K562 (cell line): ENCODE measurements around the gene CCDC82.

Experiments
- BRCA1 ChIP-seq, 2 experiments: fragments of 450-650 bp in 1 of 2; sonication (generic) in 1 of 2; formaldehyde crosslinking in 1 of 2; IDR thresholded peaks; 2 replicates each; pipeline versions ENCODE4 v1.5.0 to v1.6.1; 2017 to 2020; ENCODE audit warnings: mild to moderate bottlenecking in 1 of 2, missing genetic modification reagents in 1 of 2
- BRF1 ChIP-seq: IDR thresholded peaks from 3 replicates; pipeline ENCODE4 v1.6.1; 2011; ENCODE audit warnings: borderline replicate concordance, mild to moderate bottlenecking; ENCODE audit not compliant: insufficient read length; ENCODE audit errors: extremely low read depth
- CEBPB ChIP-seq: fragments of 450-650 bp; IDR thresholded peaks from 2 replicates; pipeline ENCODE4 v1.6.1; 2016; ENCODE audit warnings: missing genetic modification characterization, missing compliant biosample characterization
- CHD2 ChIP-seq: IDR thresholded peaks from 2 replicates; pipeline ENCODE4 v1.6.1; 2011; ENCODE audit warnings: low read depth, low read length
- EZH2 ChIP-seq: IDR thresholded peaks from 2 replicates; pipeline ENCODE4 v1.6.1; 2012; ENCODE audit warnings: low read depth, mild to moderate bottlenecking, inconsistent platforms, low read length, borderline replicate concordance
- POLR2AphosphoS5 ChIP-seq: IDR thresholded peaks from 2 replicates; pipeline ENCODE4 v1.6.1; 2011; ENCODE audit warnings: mild to moderate bottlenecking, low read depth, low read length, moderate library complexity; ENCODE audit not compliant: control insufficient read depth, insufficient read depth
- SOX6 ChIP-seq: fragments of 450-650 bp; IDR thresholded peaks from 2 replicates; pipeline ENCODE4 v1.6.1; 2014; ENCODE audit warnings: mild to moderate bottlenecking
- TF ChIP-seq, protein P1 (sequence below): sonication (generic); formaldehyde crosslinking; IDR thresholded peaks from 2 replicates; pipeline ENCODE4 v1.8.1; 2022; ENCODE audit warnings: missing genetic modification reagents
- TF ChIP-seq, protein P2 (sequence below): sonication (generic); formaldehyde crosslinking; IDR thresholded peaks from 2 replicates; pipeline ENCODE4 v1.9.0; 2022; ENCODE audit warnings: mild to moderate bottlenecking, missing genetic modification reagents
- TF ChIP-seq, protein P3 (sequence below), 2 experiments: fragments of 450-650 bp; formaldehyde crosslinking in 1 of 2; IDR thresholded peaks; 2 replicates each; pipeline versions ENCODE4 v1.4.0 to v1.6.1; 2014 to 2020; ENCODE audit warnings: mild to moderate bottlenecking in 2 of 2, borderline replicate concordance in 1 of 2, low read depth in 1 of 2

DNA sequence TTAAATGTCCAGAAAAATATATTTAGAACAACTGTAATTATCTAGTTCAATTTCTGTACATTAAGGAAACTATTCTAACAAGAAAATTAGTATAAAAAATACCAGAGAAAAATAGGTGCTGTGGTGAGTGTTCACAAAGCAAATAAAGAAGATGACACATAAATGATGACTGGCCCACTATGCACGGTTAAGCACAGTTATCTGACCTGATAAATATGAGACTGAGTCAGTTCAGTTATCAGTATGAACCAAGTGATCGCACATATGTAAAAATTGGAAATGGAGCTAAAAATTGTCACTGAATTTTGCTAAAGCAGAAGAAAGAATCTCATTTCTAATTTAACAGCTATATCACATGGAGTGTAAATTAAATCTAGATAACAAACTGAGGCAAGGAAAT, 27.9 kb downstream of the CCDC82 start:
- TF ChIP-seq CHD2, result no peak
- TF ChIP-seq, protein P1, sequence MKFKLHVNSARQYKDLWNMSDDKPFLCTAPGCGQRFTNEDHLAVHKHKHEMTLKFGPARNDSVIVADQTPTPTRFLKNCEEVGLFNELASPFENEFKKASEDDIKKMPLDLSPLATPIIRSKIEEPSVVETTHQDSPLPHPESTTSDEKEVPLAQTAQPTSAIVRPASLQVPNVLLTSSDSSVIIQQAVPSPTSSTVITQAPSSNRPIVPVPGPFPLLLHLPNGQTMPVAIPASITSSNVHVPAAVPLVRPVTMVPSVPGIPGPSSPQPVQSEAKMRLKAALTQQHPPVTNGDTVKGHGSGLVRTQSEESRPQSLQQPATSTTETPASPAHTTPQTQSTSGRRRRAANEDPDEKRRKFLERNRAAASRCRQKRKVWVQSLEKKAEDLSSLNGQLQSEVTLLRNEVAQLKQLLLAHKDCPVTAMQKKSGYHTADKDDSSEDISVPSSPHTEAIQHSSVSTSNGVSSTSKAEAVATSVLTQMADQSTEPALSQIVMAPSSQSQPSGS, result no peak
- TF ChIP-seq, protein P2, sequence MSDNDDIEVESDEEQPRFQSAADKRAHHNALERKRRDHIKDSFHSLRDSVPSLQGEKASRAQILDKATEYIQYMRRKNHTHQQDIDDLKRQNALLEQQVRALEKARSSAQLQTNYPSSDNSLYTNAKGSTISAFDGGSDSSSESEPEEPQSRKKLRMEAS (CRISPR knock-in tag), result no peak
- TF ChIP-seq EZH2, result no peak
- TF ChIP-seq POLR2AphosphoS5, result 0 out of 2 replicates have a peak, but pooled peaks have one; percentile 20
- TF ChIP-seq BRF1, result no peak
- TF ChIP-seq, protein P3, sequence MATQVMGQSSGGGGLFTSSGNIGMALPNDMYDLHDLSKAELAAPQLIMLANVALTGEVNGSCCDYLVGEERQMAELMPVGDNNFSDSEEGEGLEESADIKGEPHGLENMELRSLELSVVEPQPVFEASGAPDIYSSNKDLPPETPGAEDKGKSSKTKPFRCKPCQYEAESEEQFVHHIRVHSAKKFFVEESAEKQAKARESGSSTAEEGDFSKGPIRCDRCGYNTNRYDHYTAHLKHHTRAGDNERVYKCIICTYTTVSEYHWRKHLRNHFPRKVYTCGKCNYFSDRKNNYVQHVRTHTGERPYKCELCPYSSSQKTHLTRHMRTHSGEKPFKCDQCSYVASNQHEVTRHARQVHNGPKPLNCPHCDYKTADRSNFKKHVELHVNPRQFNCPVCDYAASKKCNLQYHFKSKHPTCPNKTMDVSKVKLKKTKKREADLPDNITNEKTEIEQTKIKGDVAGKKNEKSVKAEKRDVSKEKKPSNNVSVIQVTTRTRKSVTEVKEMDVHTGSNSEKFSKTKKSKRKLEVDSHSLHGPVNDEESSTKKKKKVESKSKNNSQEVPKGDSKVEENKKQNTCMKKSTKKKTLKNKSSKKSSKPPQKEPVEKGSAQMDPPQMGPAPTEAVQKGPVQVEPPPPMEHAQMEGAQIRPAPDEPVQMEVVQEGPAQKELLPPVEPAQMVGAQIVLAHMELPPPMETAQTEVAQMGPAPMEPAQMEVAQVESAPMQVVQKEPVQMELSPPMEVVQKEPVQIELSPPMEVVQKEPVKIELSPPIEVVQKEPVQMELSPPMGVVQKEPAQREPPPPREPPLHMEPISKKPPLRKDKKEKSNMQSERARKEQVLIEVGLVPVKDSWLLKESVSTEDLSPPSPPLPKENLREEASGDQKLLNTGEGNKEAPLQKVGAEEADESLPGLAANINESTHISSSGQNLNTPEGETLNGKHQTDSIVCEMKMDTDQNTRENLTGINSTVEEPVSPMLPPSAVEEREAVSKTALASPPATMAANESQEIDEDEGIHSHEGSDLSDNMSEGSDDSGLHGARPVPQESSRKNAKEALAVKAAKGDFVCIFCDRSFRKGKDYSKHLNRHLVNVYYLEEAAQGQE (IDR thresholded peaks at IDR 0.05; ENCODE audit: borderline replicate concordance), result no peak
- TF ChIP-seq, protein P3 (CRISPR knock-in tag; IDR thresholded peaks at IDR 0.05; ENCODE audit: low read depth), result no peak
- no peak for TF ChIP-seq BRCA1 (IDR thresholded peaks at IDR 0.05)
- TF ChIP-seq BRCA1 (CRISPR knock-in tag; IDR thresholded peaks at IDR 0.05), result no peak
- TF ChIP-seq SOX6, result no peak
- no peak for TF ChIP-seq CEBPB (tag)
